ENCODE results near the gene PLAGL2.

DNA sequence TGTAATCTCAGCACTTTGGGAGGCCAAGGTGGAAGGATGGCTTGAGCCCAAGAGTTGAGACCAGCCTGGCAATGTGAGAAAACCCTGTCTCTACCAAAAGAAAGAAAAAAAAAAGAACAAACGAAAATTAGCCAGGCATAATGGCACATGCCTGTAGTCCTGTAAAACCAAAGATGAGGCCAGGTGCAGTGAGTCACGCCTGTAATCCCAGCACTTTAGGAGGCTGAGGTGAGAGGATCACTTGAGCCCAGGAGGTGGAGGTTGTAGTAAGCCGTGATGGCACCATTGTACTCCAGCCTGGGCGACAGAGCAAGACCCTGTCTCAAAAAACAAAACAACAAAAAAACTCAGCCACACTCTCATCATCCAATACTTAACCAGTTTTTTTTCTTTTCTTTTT, 37.4 kb upstream of the PLAGL2 start:
- no peak for TF ChIP-seq EZH2 (IDR thresholded peaks at IDR 0.05; ENCODE audit: borderline replicate concordance, low read depth, low read length, poor library complexity, severe bottlenecking)
- TF ChIP-seq, protein P1, sequence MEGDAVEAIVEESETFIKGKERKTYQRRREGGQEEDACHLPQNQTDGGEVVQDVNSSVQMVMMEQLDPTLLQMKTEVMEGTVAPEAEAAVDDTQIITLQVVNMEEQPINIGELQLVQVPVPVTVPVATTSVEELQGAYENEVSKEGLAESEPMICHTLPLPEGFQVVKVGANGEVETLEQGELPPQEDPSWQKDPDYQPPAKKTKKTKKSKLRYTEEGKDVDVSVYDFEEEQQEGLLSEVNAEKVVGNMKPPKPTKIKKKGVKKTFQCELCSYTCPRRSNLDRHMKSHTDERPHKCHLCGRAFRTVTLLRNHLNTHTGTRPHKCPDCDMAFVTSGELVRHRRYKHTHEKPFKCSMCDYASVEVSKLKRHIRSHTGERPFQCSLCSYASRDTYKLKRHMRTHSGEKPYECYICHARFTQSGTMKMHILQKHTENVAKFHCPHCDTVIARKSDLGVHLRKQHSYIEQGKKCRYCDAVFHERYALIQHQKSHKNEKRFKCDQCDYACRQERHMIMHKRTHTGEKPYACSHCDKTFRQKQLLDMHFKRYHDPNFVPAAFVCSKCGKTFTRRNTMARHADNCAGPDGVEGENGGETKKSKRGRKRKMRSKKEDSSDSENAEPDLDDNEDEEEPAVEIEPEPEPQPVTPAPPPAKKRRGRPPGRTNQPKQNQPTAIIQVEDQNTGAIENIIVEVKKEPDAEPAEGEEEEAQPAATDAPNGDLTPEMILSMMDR (conservative IDR thresholded peaks at IDR 0.05; ENCODE audit: low read depth, low read length): no peak

Data from A673 (cell line).